Measurements from ENCODE around the gene PELI2. TPM values are rescaled to one million over a fixed set of nuclear protein-coding genes. Genes with fewer than 3 reads are reported as not detected.

PELI2 gene
- total RNA-seq, 1 donor from 2014 or later: 7.8 TPM

GRCh38 chr14:56297449-56297848 is 179.2 kb downstream of the PELI2 start:
- no peak for DNase-seq (ENCODE audit: low read depth in 2 of 2)

GRCh38 chr14:56299306-56299984 is 181.2 kb downstream of the PELI2 start:
- no peak for DNase-seq (ENCODE audit: low read depth in 2 of 2)

GRCh38 chr14:56300495-56300894 is 182.3 kb downstream of the PELI2 start:
- DNase-seq (ENCODE audit: low read depth in 2 of 2): no peak

- no peak for DNase-seq (ENCODE audit: low read depth in 2 of 2)
These were observed 186.2 kb downstream of the PELI2 start for GRCh38 chr14:56304456-56304855.

GRCh38 chr14:56309198-56309597 is 191.0 kb downstream of the PELI2 start:
- no peak for DNase-seq (ENCODE audit: low read depth in 2 of 2)

- no peak for DNase-seq (ENCODE audit: low read depth in 2 of 2)
These were observed 192.4 kb downstream of the PELI2 start for GRCh38 chr14:56310643-56311042.

GRCh38 chr14:56313789-56314188 is 195.6 kb downstream of the PELI2 start:
- DNase-seq (ENCODE audit: low read depth in 2 of 2): no peak

GRCh38 chr14:56318393-56319115 is 200.3 kb downstream of the PELI2 start:
- no peak for DNase-seq (ENCODE audit: low read depth in 2 of 2)

GRCh38 chr14:56321861-56322260 is 203.7 kb downstream of the PELI2 start:
- DNase-seq (ENCODE audit: low read depth in 2 of 2): no peak

- no peak for DNase-seq (ENCODE audit: low read depth in 2 of 2)
These were observed 204.3 kb downstream of the PELI2 start for GRCh38 chr14:56322531-56322930.

GRCh38 chr14:56324454-56324853 is 206.2 kb downstream of the PELI2 start:
- DNase-seq (ENCODE audit: low read depth in 2 of 2): no peak

- no peak for DNase-seq (ENCODE audit: low read depth in 2 of 2)
These were observed 206.9 kb downstream of the PELI2 start for GRCh38 chr14:56324856-56325699.

GRCh38 chr14:56328021-56328420 is 209.8 kb downstream of the PELI2 start:
- DNase-seq (ENCODE audit: low read depth in 2 of 2): no peak

GRCh38 chr14:56331592-56332216 is 213.5 kb downstream of the PELI2 start:
- no peak for DNase-seq (ENCODE audit: low read depth in 2 of 2)

- DNase-seq (ENCODE audit: low read depth in 2 of 2): peak; percentile 74 to 94
These were observed 215.4 kb downstream of the PELI2 start for GRCh38 chr14:56333359-56334292.

GRCh38 chr14:56334458-56334857 is 216.2 kb downstream of the PELI2 start:
- peak in 1 of 2 donors; percentile 33 for DNase-seq (ENCODE audit: low read depth in 2 of 2)

- DNase-seq (ENCODE audit: low read depth in 2 of 2): no peak
These were observed 220.5 kb downstream of the PELI2 start for GRCh38 chr14:56338674-56339073.

GRCh38 chr14:56339855-56340701 is 221.9 kb downstream of the PELI2 start:
- peak; percentile 63 to 91 for DNase-seq (ENCODE audit: low read depth in 2 of 2)

GRCh38 chr14:56340932-56341331 is 222.7 kb downstream of the PELI2 start:
- no peak for DNase-seq (ENCODE audit: low read depth in 2 of 2)
